Measurements from ENCODE around the gene CDC42SE2. TPM values are rescaled to one million over a fixed set of nuclear protein-coding genes. Genes with fewer than 3 reads are reported as not detected.
"Not testable (repeated sequence)": the region's sequence is repeated elsewhere in the genome, so short reads cannot be mapped to it uniquely, and the experiment has no call there.

CDC42SE2 gene
- total RNA-seq, 4 donors from 2014 or later: 71.8 to 118 (median 91.8) TPM

DNA sequence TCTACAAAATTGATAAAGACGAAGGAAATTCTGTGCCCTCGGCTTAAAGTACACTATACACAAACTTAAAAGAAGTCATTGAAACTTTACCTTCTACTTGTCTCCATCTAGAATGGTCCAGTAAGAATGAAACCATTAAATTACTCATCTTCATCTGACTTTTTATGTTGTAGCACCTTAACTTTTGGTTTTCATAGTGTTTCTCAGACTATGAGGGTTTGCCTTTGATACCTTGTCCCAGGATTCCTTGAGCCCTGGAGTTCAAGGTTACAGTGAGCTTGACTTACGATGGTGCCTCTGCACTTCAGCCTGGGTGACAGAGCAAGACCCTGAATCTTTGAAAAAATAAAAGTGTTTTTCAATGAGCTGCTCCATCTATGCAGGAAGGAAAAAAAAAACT lies 132.2 kb downstream of the CDC42SE2 start:
- peaks cover 0 to 16% (median 7%) of the 10 kb centered on the region in 4 donors for H3K36me3 ChIP-seq
- 74 to 92% methylated on average over 3 of the region's 3 CpGs for WGBS, 2 donors (ENCODE audit: low coverage in 1 of 2)
- H3K9me3 ChIP-seq: no peaks in the 10 kb centered on the region
- peaks cover 0 to 5% (median 2%) of the 10 kb centered on the region in 4 donors for H3K4me1 ChIP-seq
- in situ Hi-C loops (cut with MboI; ENCODE audit: low pct_ligation_motif_present in 1 of 4, low pct_unique_long_range_greater_than_20kb in 1 of 4, low sequenced_read_pairs in 3 of 4): loop anchor here in 1 of 4 donors (25.0 kb wide), 1 partner anchor 234 kb away; the partner anchor contains the start of genes HINT1 and LYRM7
- TF ChIP-seq EP300 (IDR thresholded peaks at IDR 0.05; ENCODE audit: low read depth) (no peak), POLR2AphosphoS5 (IDR thresholded peaks at IDR 0.05) (no peak), POLR2A (IDR thresholded peaks at IDR 0.05) (no peak)
- TF ChIP-seq, protein P1, sequence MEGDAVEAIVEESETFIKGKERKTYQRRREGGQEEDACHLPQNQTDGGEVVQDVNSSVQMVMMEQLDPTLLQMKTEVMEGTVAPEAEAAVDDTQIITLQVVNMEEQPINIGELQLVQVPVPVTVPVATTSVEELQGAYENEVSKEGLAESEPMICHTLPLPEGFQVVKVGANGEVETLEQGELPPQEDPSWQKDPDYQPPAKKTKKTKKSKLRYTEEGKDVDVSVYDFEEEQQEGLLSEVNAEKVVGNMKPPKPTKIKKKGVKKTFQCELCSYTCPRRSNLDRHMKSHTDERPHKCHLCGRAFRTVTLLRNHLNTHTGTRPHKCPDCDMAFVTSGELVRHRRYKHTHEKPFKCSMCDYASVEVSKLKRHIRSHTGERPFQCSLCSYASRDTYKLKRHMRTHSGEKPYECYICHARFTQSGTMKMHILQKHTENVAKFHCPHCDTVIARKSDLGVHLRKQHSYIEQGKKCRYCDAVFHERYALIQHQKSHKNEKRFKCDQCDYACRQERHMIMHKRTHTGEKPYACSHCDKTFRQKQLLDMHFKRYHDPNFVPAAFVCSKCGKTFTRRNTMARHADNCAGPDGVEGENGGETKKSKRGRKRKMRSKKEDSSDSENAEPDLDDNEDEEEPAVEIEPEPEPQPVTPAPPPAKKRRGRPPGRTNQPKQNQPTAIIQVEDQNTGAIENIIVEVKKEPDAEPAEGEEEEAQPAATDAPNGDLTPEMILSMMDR (IDR thresholded peaks at IDR 0.05): no peak
- no peak for DNase-seq
- intact Hi-C loops (cut with DNase I; ENCODE audit: low total_unique reads): no loop called here
- H3K4me3 ChIP-seq: no peak overlapping the region
- H3K27ac ChIP-seq: no peak overlapping the region
- H3K27me3 ChIP-seq: no peaks in the 10 kb centered on the region

DNA sequence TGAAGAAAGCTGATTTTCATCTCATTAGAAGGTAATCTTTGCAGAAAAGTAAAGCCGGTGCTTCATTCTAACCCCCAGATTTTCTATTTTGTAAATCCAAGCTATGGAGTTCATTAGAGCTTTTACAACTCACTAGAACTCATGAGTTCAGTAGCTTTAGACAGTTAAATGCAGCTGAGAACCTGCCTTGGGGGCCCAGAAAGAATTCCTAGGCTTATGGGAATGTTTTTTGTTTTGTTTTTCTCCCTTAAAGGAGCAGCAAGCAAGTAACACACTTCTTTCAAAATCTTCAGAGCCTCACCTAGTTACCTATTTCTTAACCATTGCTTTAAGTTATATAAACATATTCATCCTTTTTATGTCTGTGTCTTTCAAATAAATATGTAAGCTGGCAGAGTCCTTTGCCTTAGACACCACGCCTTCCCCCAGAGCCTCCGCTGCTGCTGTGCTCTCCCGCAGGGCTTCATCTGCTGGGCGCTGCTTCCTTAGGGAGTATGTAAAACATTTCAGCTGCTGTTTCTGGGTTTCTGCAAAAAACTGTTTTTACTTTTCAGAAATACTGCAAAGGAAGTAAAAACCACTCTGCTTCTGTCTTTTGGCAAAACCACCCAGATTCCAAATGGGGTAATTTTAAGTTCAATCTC lies 132.9 kb downstream of the CDC42SE2 start:
- in situ Hi-C loops (cut with MboI; ENCODE audit: low pct_ligation_motif_present in 1 of 4, low pct_unique_long_range_greater_than_20kb in 1 of 4, low sequenced_read_pairs in 3 of 4) (loop anchor here in 1 of 4 donors (25.0 kb wide), 1 partner anchor 234 kb away; the partner anchor contains the start of genes HINT1 and LYRM7), intact Hi-C loops (cut with DNase I; ENCODE audit: low total_unique reads) (no loop called here)
- Histone ChIP-seq H3K4me1 (peaks cover 0 to 5% (median 2%) of the 10 kb centered on the region in 4 donors), H3K27ac (no peak overlapping the region), H3K36me3 (peaks cover 0 to 16% (median 4%) of the 10 kb centered on the region in 4 donors), H3K27me3 (no peaks in the 10 kb centered on the region), H3K9me3 (no peaks in the 10 kb centered on the region), H3K4me3 (no peak overlapping the region)
- TF ChIP-seq EP300 (IDR thresholded peaks at IDR 0.05; ENCODE audit: low read depth) (no peak), POLR2A (IDR thresholded peaks at IDR 0.05) (no peak), POLR2AphosphoS5 (IDR thresholded peaks at IDR 0.05) (no peak)
- TF ChIP-seq, protein P1 (IDR thresholded peaks at IDR 0.05): no peak
- DNase-seq: no peak
- WGBS, 2 donors (ENCODE audit: low coverage in 1 of 2): 84 to 98% methylated on average over 5 of the region's 5 CpGs

DNA sequence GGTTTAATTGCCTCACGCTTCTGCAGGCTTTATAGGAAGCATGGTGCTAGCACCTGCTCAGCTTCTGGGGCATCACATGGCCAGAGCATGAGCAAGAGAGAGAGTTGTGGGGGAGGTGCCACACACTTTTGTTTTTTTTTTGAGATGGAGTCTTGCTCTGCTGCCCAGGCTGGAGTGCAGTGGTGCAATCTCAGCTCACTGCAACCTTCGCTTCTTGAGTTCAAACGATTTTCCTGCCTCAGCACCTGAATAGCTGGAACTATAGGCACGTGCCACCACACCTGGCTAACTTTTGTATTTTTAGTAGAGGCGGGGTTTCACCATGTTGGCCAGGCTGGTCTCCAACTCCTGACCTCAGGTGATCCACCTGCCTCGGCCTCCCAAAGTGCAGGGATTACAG lies 135.2 kb downstream of the CDC42SE2 start:
- H3K27ac ChIP-seq; intact Hi-C loops (cut with DNase I; ENCODE audit: low total_unique reads); H3K4me3 ChIP-seq; H3K27me3 ChIP-seq; H3K4me1 ChIP-seq; DNase-seq: not testable (repeated sequence)
- in situ Hi-C loops (cut with MboI; ENCODE audit: low pct_ligation_motif_present in 1 of 4, low pct_unique_long_range_greater_than_20kb in 1 of 4, low sequenced_read_pairs in 3 of 4): loop anchor here in 1 of 4 donors (25.0 kb wide), 1 partner anchor 237 kb away; the partner anchor contains the start of genes HINT1 and LYRM7
- 86 to 100% methylated on average over 2 to 6 of the region's 6 CpGs for WGBS, 2 donors (ENCODE audit: low coverage in 1 of 2)
- peaks cover 0 to 24% (median 3%) of the 10 kb centered on the region in 4 donors for H3K36me3 ChIP-seq
- H3K9me3 ChIP-seq: peaks cover 4 to 15% of the 10 kb centered on the region in 2 donors

DNA sequence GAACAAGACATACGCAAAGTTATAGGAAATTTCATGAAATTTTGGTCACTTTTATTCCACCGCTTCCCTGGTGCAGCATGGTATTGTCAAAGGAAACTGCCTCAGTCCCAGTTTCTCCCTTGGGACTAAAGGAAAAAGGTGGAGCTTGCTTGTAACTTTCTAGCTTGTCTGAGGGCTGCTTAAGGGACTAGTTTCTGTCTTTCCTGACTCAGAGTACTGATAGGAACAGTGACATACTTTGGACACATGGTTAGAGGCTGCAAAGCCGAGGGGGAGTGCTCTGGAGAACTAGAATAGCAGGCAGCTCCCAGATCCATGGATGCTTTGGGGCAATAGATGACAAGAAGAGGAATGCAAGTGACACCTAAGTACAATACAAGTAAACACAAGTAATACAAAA lies 136.7 kb downstream of the CDC42SE2 start:
- no peak for DNase-seq
- in situ Hi-C loops (cut with MboI; ENCODE audit: low pct_ligation_motif_present in 1 of 4, low pct_unique_long_range_greater_than_20kb in 1 of 4, low sequenced_read_pairs in 3 of 4) (loop anchor here in 2 of 4 donors (25.0 kb wide), 2 partner anchors 238 to 538 kb away; partner anchors contain the start of genes HINT1 (in 1 of the 2) and LYRM7 (in 1 of the 2)), intact Hi-C loops (cut with DNase I; ENCODE audit: low total_unique reads) (no loop called here)
- Histone ChIP-seq H3K36me3 (peaks cover 0 to 24% (median 3%) of the 10 kb centered on the region in 4 donors), H3K27ac (no peak overlapping the region), H3K27me3 (no peaks in the 10 kb centered on the region), H3K4me1 (no peaks in the 10 kb centered on the region), H3K4me3 (no peak overlapping the region), H3K9me3 (peaks cover 4 to 15% of the 10 kb centered on the region in 2 donors)
- no peak for TF ChIP-seq EP300 (IDR thresholded peaks at IDR 0.05; ENCODE audit: low read depth)
- no peak for TF ChIP-seq POLR2AphosphoS5 (IDR thresholded peaks at IDR 0.05)
- TF ChIP-seq, protein P1 (IDR thresholded peaks at IDR 0.05): no peak
- no peak for TF ChIP-seq POLR2A (IDR thresholded peaks at IDR 0.05)
- 92 to 97% methylated on average over 2 to 3 of the region's 3 CpGs for WGBS, 2 donors (ENCODE audit: low coverage in 1 of 2)
